GM18909 (cell line): Measurements from ENCODE around the gene ZNF827.
"Not testable (repeated sequence)": the region's sequence is repeated elsewhere in the genome, so short reads cannot be mapped to it uniquely, and the experiment has no call there.

Experiments
- ATAC-seq: cut with Tn5 transposase; IDR thresholded peaks from one replicate; pipeline ENCODE4 v1.9.1; 2021; ENCODE audit warnings: mild to moderate bottlenecking; ENCODE audit not compliant: unreplicated experiment, poor library complexity

The ZNF827 gene

GRCh38 chr4:145866991-145867390 lies 71.6 kb downstream of the ZNF827 start:
- no peak for ATAC-seq

GRCh38 chr4:145865274-145865941 lies 73.2 kb downstream of the ZNF827 start:
- ATAC-seq, result no peak

- ATAC-seq, result no peak
Observed at GRCh38 chr4:145863191-145863590, 75.4 kb downstream of the ZNF827 start.

- ATAC-seq, result no peak
Observed at GRCh38 chr4:145861336-145862318, 77.0 kb downstream of the ZNF827 start.

GRCh38 chr4:145860897-145861296 lies 77.7 kb downstream of the ZNF827 start:
- no peak for ATAC-seq

- no peak for ATAC-seq
Observed at GRCh38 chr4:145860446-145860845, 78.2 kb downstream of the ZNF827 start.

- no peak for ATAC-seq
Observed at GRCh38 chr4:145859926-145860325, 78.7 kb downstream of the ZNF827 start.

- no peak for ATAC-seq
Observed at GRCh38 chr4:145859426-145859825, 79.2 kb downstream of the ZNF827 start.

GRCh38 chr4:145852256-145852839 lies 86.3 kb downstream of the ZNF827 start:
- no peak for ATAC-seq

GRCh38 chr4:145851511-145852201 lies 87.0 kb downstream of the ZNF827 start:
- no peak for ATAC-seq

- ATAC-seq, result no peak
Observed at GRCh38 chr4:145847764-145848163, 90.9 kb downstream of the ZNF827 start.

- ATAC-seq, result no peak
Observed at GRCh38 chr4:145845118-145845517, 93.5 kb downstream of the ZNF827 start.

- ATAC-seq, result peak; percentile 42
Observed at GRCh38 chr4:145843639-145844038, 95.0 kb downstream of the ZNF827 start.

GRCh38 chr4:145843148-145843547 lies 95.5 kb downstream of the ZNF827 start:
- ATAC-seq, result no peak

GRCh38 chr4:145842224-145842887 lies 96.3 kb downstream of the ZNF827 start:
- ATAC-seq, result no peak

GRCh38 chr4:145840801-145841200 lies 97.8 kb downstream of the ZNF827 start:
- no peak for ATAC-seq

GRCh38 chr4:145840162-145840768 lies 98.4 kb downstream of the ZNF827 start:
- ATAC-seq, result peak; percentile 88

GRCh38 chr4:145839151-145839550 lies 99.5 kb downstream of the ZNF827 start:
- ATAC-seq, result no peak

- ATAC-seq, result not testable (repeated sequence)
Observed at GRCh38 chr4:145832384-145832783, 106.2 kb downstream of the ZNF827 start.
